Panc1 (cell line): ENCODE results near the gene B4GALT1. TPM values are rescaled to one million over a fixed set of nuclear protein-coding genes. Genes with fewer than 3 reads are reported as not detected.

Experiments
- ATAC-seq: fragments of 200-7000 bp; cut with Tn5 transposase; 2 replicates; pipeline ENCODE4 v1.9.1; 2020; ENCODE audit warnings: mild to moderate bottlenecking, moderate library complexity
- BruUV-seq: library from RNA; stranded (reverse); fragments of 400-500 nt; replicated peaks from 2 replicates; lab custom pipeline; 2021; lab: Mats Ljungman, UMichigan
- CTCF ChIA-PET: fragments of 300-600 bp; sonication (Branson Sonifier 250); formaldehyde crosslinking; loops from one replicate; lab custom pipeline; 2022; ENCODE audit warnings: antibody characterized with exemption; lab: Charles Lee
- POLR2A ChIA-PET: fragments of 300-600 bp; sonication (Branson Sonifier 250); formaldehyde crosslinking; loops from one replicate; lab custom pipeline; 2022; ENCODE audit warnings: antibody characterized with exemption; lab: Charles Lee
- DNase-seq: peaks from one replicate; pipeline ENCODE4 v3.0.0-alpha.2; 2010; ENCODE audit warnings: low read depth, low spot score
- H3K27ac ChIP-seq: 2 replicates; pipeline ENCODE4 v1.5.1; 2011; ENCODE audit warnings: mild to moderate bottlenecking, low read length, inconsistent platforms
- H3K27me3 ChIP-seq: fragments of 200-500 bp; sonication (Bioruptor generic); 2 replicates; pipeline ENCODE4 v1.6.0; 2014; ENCODE audit warnings: low read length, inconsistent platforms; ENCODE audit not compliant: control insufficient read depth, insufficient read depth
- H3K36me3 ChIP-seq: fragments of 200-500 bp; sonication (Bioruptor generic); 2 replicates; pipeline ENCODE4 v1.5.1; 2014; ENCODE audit warnings: inconsistent platforms, mild to moderate bottlenecking, low read length, moderate library complexity; ENCODE audit not compliant: control insufficient read depth, insufficient read depth
- H3K4me1 ChIP-seq: 2 replicates; pipeline ENCODE4 v1.5.1; 2011; ENCODE audit warnings: inconsistent platforms, mild to moderate bottlenecking, low read length, moderate library complexity; ENCODE audit not compliant: control insufficient read depth, insufficient read depth
- H3K4me3 ChIP-seq, 2 experiments: 2 replicates each; pipeline ENCODE4 v1.5.1; 2011 to 2012; ENCODE audit warnings: low read depth in 2 of 2, low read length in 2 of 2, mild to moderate bottlenecking in 2 of 2, inconsistent platforms in 1 of 2, moderate library complexity in 1 of 2
- H3K9me3 ChIP-seq: fragments of 200-500 bp; sonication (Bioruptor generic); 2 replicates; pipeline ENCODE4 v1.5.1; 2014; ENCODE audit warnings: low read depth, mild to moderate bottlenecking, inconsistent platforms, low read length, moderate library complexity; ENCODE audit not compliant: control insufficient read depth, insufficient read depth
- CTCF ChIP-seq: fragments of 450-650 bp; IDR thresholded peaks from 2 replicates; pipeline ENCODE4 v1.5.1; 2017; ENCODE audit warnings: mild to moderate bottlenecking
- POLR2AphosphoS5 ChIP-seq: IDR thresholded peaks from 2 replicates; pipeline ENCODE4 v1.6.1; 2012; ENCODE audit warnings: mild to moderate bottlenecking, low read depth, low read length, moderate library complexity
- SIN3A ChIP-seq: IDR thresholded peaks from 2 replicates; pipeline ENCODE4 v1.6.1; 2012; ENCODE audit warnings: low read depth, mild to moderate bottlenecking, low read length, moderate library complexity, borderline replicate concordance; ENCODE audit not compliant: insufficient read depth
- TCF7L2 ChIP-seq: IDR thresholded peaks from 2 replicates; pipeline ENCODE4 v1.6.1; 2011; ENCODE audit warnings: mild to moderate bottlenecking, low read depth, low read length, inconsistent platforms
- in situ Hi-C: cut with HindIII; loops from 2 replicates; pipeline ENCODE4 v1.10.0; 2016; ENCODE audit warnings: low sequenced_read_pairs, low pct_unique_long_range_greater_than_20kb
- intact Hi-C: fragments of 100-400 bp; cut with micrococcal nuclease; formaldehyde crosslinking; loops from one replicate; pipeline ENCODE4 v1.10.0; 2022; ENCODE audit not compliant: unreplicated experiment
- total RNA-seq: library from RNA; stranded (reverse); gene quantifications from one replicate; pipeline ENCODE4 v1.2.1, GENCODE V29; 2021; ENCODE audit not compliant: unreplicated experiment
- TF ChIP-seq, protein P1 (sequence below), 2 experiments: IDR thresholded peaks; 2 replicates each; pipeline ENCODE4 v1.6.1; 2011 to 2012; ENCODE audit warnings: low read depth in 2 of 2, control low read depth in 1 of 2, low read length in 1 of 2, mild to moderate bottlenecking in 1 of 2, moderate library complexity in 1 of 2; ENCODE audit not compliant: insufficient read depth in 1 of 2

B4GALT1 gene
- total RNA-seq, 1 experiment from 2014 or later: 57.4 TPM

- ChIA-PET POLR2A (no interaction called here), CTCF (no interaction called here)
- Histone ChIP-seq H3K4me3 (no peak overlapping the region), H3K9me3 (no peaks in the 10 kb centered on the region), H3K27me3 (no peaks in the 10 kb centered on the region), H3K36me3 (peaks cover 46% of the 10 kb centered on the region), H3K4me1 (no peaks in the 10 kb centered on the region), H3K27ac (no peak overlapping the region)
- ATAC-seq (no peak), DNase-seq (no peak)
- BruUV-seq: no TSS peak
- intact Hi-C loops (no loop called here), in situ Hi-C loops (no loop called here)
- TF ChIP-seq POLR2AphosphoS5 (no peak), SIN3A (no peak), CTCF (no peak), TCF7L2 (no peak)
- TF ChIP-seq, protein P1, sequence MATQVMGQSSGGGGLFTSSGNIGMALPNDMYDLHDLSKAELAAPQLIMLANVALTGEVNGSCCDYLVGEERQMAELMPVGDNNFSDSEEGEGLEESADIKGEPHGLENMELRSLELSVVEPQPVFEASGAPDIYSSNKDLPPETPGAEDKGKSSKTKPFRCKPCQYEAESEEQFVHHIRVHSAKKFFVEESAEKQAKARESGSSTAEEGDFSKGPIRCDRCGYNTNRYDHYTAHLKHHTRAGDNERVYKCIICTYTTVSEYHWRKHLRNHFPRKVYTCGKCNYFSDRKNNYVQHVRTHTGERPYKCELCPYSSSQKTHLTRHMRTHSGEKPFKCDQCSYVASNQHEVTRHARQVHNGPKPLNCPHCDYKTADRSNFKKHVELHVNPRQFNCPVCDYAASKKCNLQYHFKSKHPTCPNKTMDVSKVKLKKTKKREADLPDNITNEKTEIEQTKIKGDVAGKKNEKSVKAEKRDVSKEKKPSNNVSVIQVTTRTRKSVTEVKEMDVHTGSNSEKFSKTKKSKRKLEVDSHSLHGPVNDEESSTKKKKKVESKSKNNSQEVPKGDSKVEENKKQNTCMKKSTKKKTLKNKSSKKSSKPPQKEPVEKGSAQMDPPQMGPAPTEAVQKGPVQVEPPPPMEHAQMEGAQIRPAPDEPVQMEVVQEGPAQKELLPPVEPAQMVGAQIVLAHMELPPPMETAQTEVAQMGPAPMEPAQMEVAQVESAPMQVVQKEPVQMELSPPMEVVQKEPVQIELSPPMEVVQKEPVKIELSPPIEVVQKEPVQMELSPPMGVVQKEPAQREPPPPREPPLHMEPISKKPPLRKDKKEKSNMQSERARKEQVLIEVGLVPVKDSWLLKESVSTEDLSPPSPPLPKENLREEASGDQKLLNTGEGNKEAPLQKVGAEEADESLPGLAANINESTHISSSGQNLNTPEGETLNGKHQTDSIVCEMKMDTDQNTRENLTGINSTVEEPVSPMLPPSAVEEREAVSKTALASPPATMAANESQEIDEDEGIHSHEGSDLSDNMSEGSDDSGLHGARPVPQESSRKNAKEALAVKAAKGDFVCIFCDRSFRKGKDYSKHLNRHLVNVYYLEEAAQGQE (IDR thresholded peaks at IDR 0.05; ENCODE audit: insufficient read depth in 1 of 2, low read depth in 2 of 2, low read length in 1 of 2): no peak
Observed at GRCh38 chr9:33065157-33066076, 101.7 kb downstream of the B4GALT1 start.

Other genes with a start within 250 kb of the B4GALT1 start
- 42.2 TPM for gene APTX, start 165.7 kb downstream of the B4GALT1 start, total RNA-seq
- gene DNAJA1, start 142.1 kb downstream of the B4GALT1 start, total RNA-seq: 246 TPM
- 30.3 TPM for gene SMU1, start 90.7 kb downstream of the B4GALT1 start, total RNA-seq
- gene SPINK4, start 72.8 kb upstream of the B4GALT1 start, total RNA-seq: not detected
- 95.8 TPM for gene BAG1, start 97.4 kb upstream of the B4GALT1 start, total RNA-seq
- 74.5 TPM for gene CHMP5, start 97.7 kb upstream of the B4GALT1 start, total RNA-seq
- 38.1 TPM for gene NFX1, start 123.2 kb upstream of the B4GALT1 start, total RNA-seq
- 0.26 TPM for gene AQP7, start 235.2 kb upstream of the B4GALT1 start, total RNA-seq